Fibroblast of lung (primary cell): ENCODE results near the gene SRGAP1. TPM values are rescaled to one million over a fixed set of nuclear protein-coding genes. Genes with fewer than 3 reads are reported as not detected.

ENCODE experiments used
- DNase-seq, 2 donors: peaks; one replicate each; pipeline versions ENCODE4 v3.0.0 to v3.0.0-alpha.2; 2010; ENCODE audit warnings: low read depth in 2 of 2
- H2AFZ ChIP-seq: 2 replicates; pipeline ENCODE4 v1.5.1; 2012; ENCODE audit warnings: low read length, control low read depth, inconsistent platforms
- H3K27ac ChIP-seq: 2 replicates; pipeline ENCODE4 v1.5.1; 2011; ENCODE audit warnings: low read length, control low read depth; ENCODE audit not compliant: insufficient read depth
- H3K27me3 ChIP-seq: 2 replicates; pipeline ENCODE4 v1.5.1; 2011; ENCODE audit warnings: mild to moderate bottlenecking, low read length; ENCODE audit not compliant: control insufficient read depth, insufficient read depth
- H3K36me3 ChIP-seq: 2 replicates; pipeline ENCODE4 v1.5.1; 2011; ENCODE audit warnings: low read length; ENCODE audit not compliant: control insufficient read depth, insufficient read depth
- H3K4me1 ChIP-seq: 2 replicates; pipeline ENCODE4 v1.5.1; 2011; ENCODE audit warnings: low read length; ENCODE audit not compliant: control insufficient read depth, insufficient read depth; ENCODE audit errors: extremely low read depth
- H3K4me2 ChIP-seq: 2 replicates; pipeline ENCODE4 v1.5.1; 2011; ENCODE audit warnings: low read length, control low read depth; ENCODE audit not compliant: insufficient read depth; ENCODE audit errors: extremely low read depth
- H3K4me3 ChIP-seq, 4 experiments: fragments of 200-600 bp in 1 of 4; sonication (generic) in 1 of 4; replicated peaks in 1 of 4; 2 replicates each; pipeline ENCODE4 v1.5.1; 2011 to 2016; ENCODE audit warnings: low read length in 4 of 4, low read depth in 3 of 4, mild to moderate bottlenecking in 3 of 4, control low read depth in 2 of 4, inconsistent platforms in 1 of 4, mixed read lengths in 1 of 4; ENCODE audit not compliant: insufficient read depth in 1 of 4; ENCODE audit errors: control extremely low read depth in 1 of 4
- H3K79me2 ChIP-seq: 2 replicates; pipeline ENCODE4 v1.5.1; 2012; ENCODE audit warnings: mild to moderate bottlenecking, low read length, inconsistent platforms; ENCODE audit not compliant: control insufficient read depth, insufficient read depth
- H3K9ac ChIP-seq: 2 replicates; pipeline ENCODE4 v1.5.1; 2011; ENCODE audit warnings: mild to moderate bottlenecking, low read length, control low read depth; ENCODE audit not compliant: insufficient read depth
- H3K9me3 ChIP-seq: 2 replicates; pipeline ENCODE4 v1.5.1; 2012; ENCODE audit warnings: low read depth, low read length; ENCODE audit not compliant: control insufficient read depth, insufficient read depth
- H4K20me1 ChIP-seq: 2 replicates; pipeline ENCODE4 v1.5.1; 2011; ENCODE audit warnings: low read length; ENCODE audit not compliant: control insufficient read depth, insufficient read depth; ENCODE audit errors: extremely low read depth
- EZH2 ChIP-seq: IDR thresholded peaks from 2 replicates; pipeline ENCODE4 v1.5.1; 2012; ENCODE audit warnings: low read length, control low read depth, mild to moderate bottlenecking; ENCODE audit errors: missing control alignments
- polyA plus RNA-seq, 2 donors: library from polyadenylated mRNA; depleted of rRNA in 1 of 2; stranded (reverse) in 1 of 2; unstranded in 1 of 2; fragments of >200 nt; gene quantifications; 2 replicates each; pipeline ENCODE4 v1.2.1, GENCODE V29; 2011 to 2012; ENCODE audit warnings: missing spikeins in 1 of 2
- total RNA-seq: library from RNA; depleted of rRNA; stranded (reverse); fragments of >200 nt; gene quantifications from 2 replicates; pipeline ENCODE4 v1.2.1, GENCODE V29; 2014
- TF ChIP-seq, protein P1 (sequence below), 2 donors: IDR thresholded peaks in 1 of 2; conservative IDR thresholded peaks in 1 of 2; 1 replicate in 1 of 2; 2 replicates in 1 of 2; pipeline ENCODE4 v1.5.1; 2011 to 2012; ENCODE audit warnings: low read length in 2 of 2, control low read depth in 1 of 2, inconsistent platforms in 1 of 2, low read depth in 1 of 2, mild to moderate bottlenecking in 1 of 2

SRGAP1 gene
- total and polyA plus RNA-seq, 2 donors (not counting 1 experiment from before 2014, with no cell fraction given) = 18.9 to 30.2 TPM

GRCh38 chr12:63928305-63928704 is 83.8 kb downstream of the SRGAP1 start:
- Histone ChIP-seq H3K9ac (no peak overlapping the region), H2AFZ (no peak overlapping the region), H3K4me1 (peaks cover 11% of the 10 kb centered on the region), H4K20me1 (no peaks in the 10 kb centered on the region), H3K27ac (no peak overlapping the region), H3K79me2 (peaks cover 89% of the 10 kb centered on the region), H3K36me3 (peaks cover 1% of the 10 kb centered on the region), H3K4me2 (no peak overlapping the region), H3K4me3 (no peak overlapping the region), H3K27me3 (no peaks in the 10 kb centered on the region), H3K9me3 (no peaks in the 10 kb centered on the region)
- no peak for DNase-seq
- TF ChIP-seq EZH2 = no peak
- TF ChIP-seq, protein P1, sequence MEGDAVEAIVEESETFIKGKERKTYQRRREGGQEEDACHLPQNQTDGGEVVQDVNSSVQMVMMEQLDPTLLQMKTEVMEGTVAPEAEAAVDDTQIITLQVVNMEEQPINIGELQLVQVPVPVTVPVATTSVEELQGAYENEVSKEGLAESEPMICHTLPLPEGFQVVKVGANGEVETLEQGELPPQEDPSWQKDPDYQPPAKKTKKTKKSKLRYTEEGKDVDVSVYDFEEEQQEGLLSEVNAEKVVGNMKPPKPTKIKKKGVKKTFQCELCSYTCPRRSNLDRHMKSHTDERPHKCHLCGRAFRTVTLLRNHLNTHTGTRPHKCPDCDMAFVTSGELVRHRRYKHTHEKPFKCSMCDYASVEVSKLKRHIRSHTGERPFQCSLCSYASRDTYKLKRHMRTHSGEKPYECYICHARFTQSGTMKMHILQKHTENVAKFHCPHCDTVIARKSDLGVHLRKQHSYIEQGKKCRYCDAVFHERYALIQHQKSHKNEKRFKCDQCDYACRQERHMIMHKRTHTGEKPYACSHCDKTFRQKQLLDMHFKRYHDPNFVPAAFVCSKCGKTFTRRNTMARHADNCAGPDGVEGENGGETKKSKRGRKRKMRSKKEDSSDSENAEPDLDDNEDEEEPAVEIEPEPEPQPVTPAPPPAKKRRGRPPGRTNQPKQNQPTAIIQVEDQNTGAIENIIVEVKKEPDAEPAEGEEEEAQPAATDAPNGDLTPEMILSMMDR (conservative IDR thresholded peaks at IDR 0.05 in 1 of 2, IDR thresholded peaks at IDR 0.05 in 1 of 2; ENCODE audit: low read depth in 1 of 2, low read length in 2 of 2) = no peak

DNA sequence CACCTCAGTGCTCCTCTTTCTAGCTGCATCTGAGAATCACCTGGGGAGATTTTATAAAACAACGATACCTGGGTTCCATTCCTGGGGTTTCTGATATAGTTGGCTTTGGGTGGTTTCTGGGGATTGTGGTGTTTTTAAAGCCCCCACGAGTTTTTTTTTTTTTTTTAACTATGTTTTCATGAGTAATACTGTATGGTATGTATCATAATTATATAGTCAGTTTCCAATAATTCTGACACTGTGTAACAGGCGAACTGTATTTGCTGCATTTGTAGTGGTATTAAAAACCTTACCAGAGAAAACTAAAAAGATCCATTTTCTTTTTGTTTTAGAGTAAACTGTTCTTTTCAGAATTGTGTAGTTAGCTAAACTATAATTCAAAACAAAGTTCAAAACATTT is 84.9 kb downstream of the SRGAP1 start:
- DNase-seq = no peak
- H3K4me2 ChIP-seq = no peak overlapping the region
- no peak overlapping the region for H3K27ac ChIP-seq
- TF ChIP-seq EZH2 = no peak
- TF ChIP-seq, protein P1 (conservative IDR thresholded peaks at IDR 0.05 in 1 of 2, IDR thresholded peaks at IDR 0.05 in 1 of 2; ENCODE audit: low read depth in 1 of 2, low read length in 2 of 2) = no peak
- H3K79me2 ChIP-seq = peaks cover 82% of the 10 kb centered on the region
- no peaks in the 10 kb centered on the region for H4K20me1 ChIP-seq
- H3K36me3 ChIP-seq = peaks cover 1% of the 10 kb centered on the region
- H3K27me3 ChIP-seq = no peaks in the 10 kb centered on the region
- H3K4me1 ChIP-seq = peaks cover 11% of the 10 kb centered on the region
- no peak overlapping the region for H3K9ac ChIP-seq
- no peak overlapping the region for H2AFZ ChIP-seq
- H3K9me3 ChIP-seq = no peaks in the 10 kb centered on the region
- no peak overlapping the region for H3K4me3 ChIP-seq

DNA sequence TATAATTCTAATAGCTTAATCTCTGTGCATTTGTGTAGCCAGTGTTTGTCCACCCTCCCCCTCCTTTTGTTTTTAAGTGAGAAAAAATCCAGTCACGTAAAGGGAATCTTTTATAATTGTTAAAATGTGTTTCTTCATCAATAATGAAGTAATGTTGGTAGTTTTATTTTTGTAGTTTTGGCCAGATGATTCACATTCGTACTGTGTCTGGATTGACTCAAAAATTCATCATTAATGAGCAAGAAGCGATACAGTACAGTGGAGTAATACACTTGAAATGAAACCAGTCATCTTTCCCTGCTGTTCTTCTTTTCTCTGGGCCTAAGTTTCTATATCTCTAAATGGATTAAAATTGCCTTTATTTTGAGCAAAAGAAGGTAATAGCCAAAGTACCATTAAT is 86.5 kb downstream of the SRGAP1 start:
- H3K27me3 ChIP-seq = no peaks in the 10 kb centered on the region
- H3K27ac ChIP-seq = peak overlapping the region; percentile 18
- H3K4me3 ChIP-seq = peak overlapping the region in 1 of 4 experiments; percentile 18
- H2AFZ ChIP-seq = no peak overlapping the region
- no peak for TF ChIP-seq EZH2
- TF ChIP-seq, protein P1 (conservative IDR thresholded peaks at IDR 0.05 in 1 of 2, IDR thresholded peaks at IDR 0.05 in 1 of 2; ENCODE audit: low read depth in 1 of 2, low read length in 2 of 2) = no peak
- H3K4me2 ChIP-seq = peak overlapping the region; percentile 55
- H3K79me2 ChIP-seq = peaks cover 74% of the 10 kb centered on the region
- H3K9ac ChIP-seq = no peak overlapping the region
- H3K36me3 ChIP-seq = peaks cover 1% of the 10 kb centered on the region
- DNase-seq = peak; percentile 59 to 73
- no peaks in the 10 kb centered on the region for H4K20me1 ChIP-seq
- H3K9me3 ChIP-seq = no peaks in the 10 kb centered on the region
- peaks cover 11% of the 10 kb centered on the region for H3K4me1 ChIP-seq
